Heart left ventricle (tissue), 16 donors: ENCODE data around the gene FAHD1. TPM values are rescaled to one million over a fixed set of nuclear protein-coding genes. Genes with fewer than 3 reads are reported as not detected.

Experiments used
- ATAC-seq, 4 donors: fragments of 200-7000 bp; cut with Tn5 transposase; one replicate each; pipeline ENCODE4 v1.9.1; 2020 to 2022; ENCODE audit warnings: moderate library complexity in 4 of 4, mild to moderate bottlenecking in 3 of 4, moderate number of reproducible peaks in 1 of 4
- DNase-seq, 5 donors: peaks; one replicate each; pipeline ENCODE4 v3.0.0-alpha.2; 2020
- H3K27ac ChIP-seq, 12 donors: fragments of 200-600 bp; sonication (generic) in 4 of 12; one replicate each; pipeline versions ENCODE4 v1.5.0 to v1.8.0; 2016 to 2022; ENCODE audit warnings: mild to moderate bottlenecking in 2 of 12
- H3K27me3 ChIP-seq, 9 donors: fragments of 200-600 bp; sonication (generic) in 2 of 9; one replicate each; pipeline versions ENCODE4 v1.5.1 to v1.8.0; 2016 to 2022; ENCODE audit warnings: mild to moderate bottlenecking in 3 of 9
- H3K36me3 ChIP-seq, 9 donors: fragments of 200-600 bp; sonication (generic) in 2 of 9; one replicate each; pipeline versions ENCODE4 v1.5.0 to v1.8.0; 2018 to 2022; ENCODE audit warnings: mild to moderate bottlenecking in 2 of 9
- H3K4me1 ChIP-seq, 12 donors: fragments of 200-600 bp; sonication (generic) in 4 of 12; one replicate each; pipeline versions ENCODE4 v1.5.0 to v1.8.0; 2016 to 2022; ENCODE audit warnings: mild to moderate bottlenecking in 3 of 12
- H3K4me3 ChIP-seq, 12 donors: fragments of 200-600 bp; sonication (generic) in 4 of 12; one replicate each; pipeline versions ENCODE4 v1.5.0 to v1.8.0; 2017 to 2022; ENCODE audit warnings: mild to moderate bottlenecking in 9 of 12, moderate library complexity in 4 of 12
- H3K9me3 ChIP-seq, 12 donors: fragments of 200-600 bp; sonication (generic) in 4 of 12; one replicate each; pipeline versions ENCODE4 v1.5.0 to v1.8.0; 2016 to 2022; ENCODE audit warnings: mild to moderate bottlenecking in 1 of 12
- CTCF ChIP-seq, 12 donors: fragments of 200-600 bp; sonication (generic) in 4 of 12; IDR thresholded peaks; one replicate each; pipeline versions ENCODE4 v1.5.0 to v1.8.0; 2018 to 2022; ENCODE audit warnings: antibody characterized with exemption in 12 of 12, mild to moderate bottlenecking in 5 of 12
- POLR2A ChIP-seq, 2 donors: fragments of 450-650 bp; IDR thresholded peaks; one replicate each; pipeline ENCODE4 v1.6.1; 2017; ENCODE audit warnings: antibody characterized with exemption in 2 of 2, mild to moderate bottlenecking in 2 of 2, moderate library complexity in 2 of 2
- WGBS, 4 donors: extraction: QIAGEN DNeasy Blood & Tissue Kit in 2 of 4; methylation state at CpG; one replicate each; pipeline versions ENCODE4 v1.1.5 to v1.1.7; 2013 to 2018; 5-methylcytosine and 5-hydroxymethylcytosine counted together
- intact Hi-C, 10 donors: fragments of 100-400 bp; cut with DNase I; formaldehyde crosslinking; loops; one replicate each; pipeline versions ENCODE4 v1.11.1 to v1.14.2; 2022
- polyA plus RNA-seq, 2 donors: library from polyadenylated mRNA; stranded (reverse); fragments of 200-250 nt; gene quantifications; one replicate each; pipeline ENCODE4 v1.2.3, GENCODE V29; 2013
- total RNA-seq, 9 donors: library from RNA; depleted of rRNA in 2 of 9; stranded (reverse); fragments of >200 nt in 2 of 9; fragmentation: NEBNext Ultra II Directional in 3 of 9; extraction: Animal tissue kit (Norgen Biotek cat#: 25700) in 3 of 9; gene quantifications; one replicate each; pipeline versions ENCODE4 v1.1.0 to v1.2.4, GENCODE V29; 2016 to 2023
- donor health status: ischemic (EF 13 %, LVEDD 7.1; RV severe dilation, severe dysfunction).
- donor health status: healthy with polysubstance abuse.
- donor health status: DM: no; HTN: yes; CAD: no.
- donor health status: DM: no; HTN: no; CAD: no.
- donor health status: ischemic (EF 25% LVEDD 6.9; RV normal size, moderate dysfunction).
- donor health status: ischemic (EF 25% LVEDD 5.7; RV mildly dilated, moderate dysfunction).
- donor health status: healthy.
- donor health status: DM: yes; HTN: yes; CAD: no.
- donor health status: ischemic (EF 35%, LVEDD 5.7; RV mildly dilated, moderate dysfunction).
- donor health status: nonischemic (EF 11% LVEDD 7.7; RV severe dilation, severe dysfunction).
- donor health status: DM: yes; HTN: yes; CAD: no.
- donor health status: PGD.
- donor health status: ischemic (EF 29% LVEDD 5.4; RV normal size, mild dysfunction).
- donor health status: nonischemic (EF 23%, LVEDD 6.1; RV moderate dilation, normal function).

FAHD1 gene
- total and polyA plus RNA-seq, 11 donors, result 19.2 to 83.8 (median 32.9) TPM

- Histone ChIP-seq H3K36me3 (peaks cover 0 to 51% (median 34%) of the 10 kb centered on the region in 9 donors), H3K4me3 (peak overlapping the region; percentile 64 to 100 (median 94)), H3K9me3 (no peaks in the 10 kb centered on the region), H3K4me1 (peaks cover 2 to 56% (median 28%) of the 10 kb centered on the region in 12 donors), H3K27ac (peak overlapping the region; percentile 6 to 94 (median 87)), H3K27me3 (no peaks in the 10 kb centered on the region)
- ATAC-seq, result peak in 1 of 4 donors; percentile 12
- no peak for TF ChIP-seq CTCF (IDR thresholded peaks at IDR 0.05)
- TF ChIP-seq POLR2A (IDR thresholded peaks at IDR 0.05), result no peak
- intact Hi-C loops, result loop anchor here in 2 of 10 donors (1.0 to 5.0 kb wide), 4 partner anchors 9 to 470 kb away; partner anchors contain the start of genes HAGH (in 1 of the 2), MRPS34 (in 1 of the 2) and MSRB1 (in 1 of the 2)
- peak in 3 of 5 donors; percentile 17 to 63 (median 45) for DNase-seq
- WGBS, 4 donors, result 0 to 1% (median 1%) methylated on average over 33 to 70 of the region's 70 CpGs
Observed at GRCh38 chr16:1781758-1782407, 45.1 kb upstream of the FAHD1 start.

- ATAC-seq (peak; percentile 93 to 98 (median 96)), DNase-seq (peak; percentile 100)
- intact Hi-C loops, result loop anchor here in 2 of 10 donors (1.0 to 5.0 kb wide), 4 partner anchors 9 to 470 kb away; partner anchors contain the start of genes HAGH (in 1 of the 2), MRPS34 (in 1 of the 2) and MSRB1 (in 1 of the 2)
- no peaks in the 10 kb centered on the region for H3K27me3 ChIP-seq
- peak within 1 kb of the TSS; percentile 75 to 100 (median 95) for H3K4me3 ChIP-seq
- H3K9me3 ChIP-seq, result no peaks in the 10 kb centered on the region
- WGBS, 4 donors, result 0 to 1% (median 0%) methylated on average over 70 to 102 of the region's 102 CpGs
- peak in 2 of 12 donors; percentile 10 to 15 for TF ChIP-seq CTCF (IDR thresholded peaks at IDR 0.05)
- peak; percentile 80 to 93 for TF ChIP-seq POLR2A (IDR thresholded peaks at IDR 0.05)
- peaks cover 2 to 56% (median 28%) of the 10 kb centered on the region in 12 donors for H3K4me1 ChIP-seq
- H3K27ac ChIP-seq, result peak within 1 kb of the TSS; percentile 58 to 94 (median 88)
- H3K36me3 ChIP-seq, result peaks cover 0 to 51% (median 33%) of the 10 kb centered on the region in 9 donors
Observed at GRCh38 chr16:1782408-1783264, 44.4 kb upstream of the FAHD1 start, which contains the start of the genes NUBP2 and SPSB3. Gene NUBP2, plus strand, starts transcription at chr16:1782960. Its CDS starts 61 bp downstream, at chr16:1783021. Gene SPSB3, minus strand, starts transcription at chr16:1782571. Its CDS starts 1,088 bp downstream, at chr16:1781483.

GRCh38 chr16:1784977-1785845 is 41.8 kb upstream of the FAHD1 start:
- 89 to 92% (median 90%) methylated on average over 17 to 26 of the region's 26 CpGs for WGBS, 4 donors
- ATAC-seq (no peak), DNase-seq (peak; percentile 7 to 48 (median 24))
- Histone ChIP-seq H3K27me3 (no peaks in the 10 kb centered on the region), H3K4me3 (no peak overlapping the region), H3K36me3 (peaks cover 0 to 52% (median 36%) of the 10 kb centered on the region in 9 donors), H3K4me1 (peaks cover 2 to 49% (median 25%) of the 10 kb centered on the region in 12 donors), H3K27ac (no peak overlapping the region), H3K9me3 (no peaks in the 10 kb centered on the region)
- TF ChIP-seq CTCF (IDR thresholded peaks at IDR 0.05), result no peak
- no peak for TF ChIP-seq POLR2A (IDR thresholded peaks at IDR 0.05)
- intact Hi-C loops, result loop anchor here in 1 of 10 donors (5.0 kb wide), 2 partner anchors 157 to 473 kb away; partner anchors contain the start of gene MSRB1
